ENCODE results near the gene ELL2. TPM values are rescaled to one million over a fixed set of nuclear protein-coding genes. Genes with fewer than 3 reads are reported as not detected.
A peak's percentile ranks its signal among the peaks of the same experiment; 100 is the strongest.

Gene ELL2
- total and polyA plus RNA-seq, 2 of the 13 experiments (the other 11 are each of a cell fraction or from before 2014, with no cell fraction given) = 78.9 to 97.1 TPM

GRCh38 chr5:95858661-95859595 is 102.7 kb downstream of the ELL2 start (continued):
- TF ChIP-seq RERE (CRISPR knock-in tag; IDR thresholded peaks at IDR 0.05; ENCODE audit: low read depth) = peak; percentile 53; the same call in 1 of the 2 replicates
- TF ChIP-seq ZBTB38 (CRISPR knock-in tag; IDR thresholded peaks at IDR 0.05) = peak; percentile 97
- 0 out of 2 replicates have a peak, but pooled peaks have one; percentile 52 for TF ChIP-seq ZBTB14 (CRISPR knock-in tag; IDR thresholded peaks at IDR 0.05)
- TF ChIP-seq ZHX1 (CRISPR knock-in tag; IDR thresholded peaks at IDR 0.05; ENCODE audit: low read depth) = peak; percentile 98
- TF ChIP-seq SALL1 (CRISPR knock-in tag; IDR thresholded peaks at IDR 0.05) = peak; percentile 99
- TF ChIP-seq GPN1 (CRISPR knock-in tag; IDR thresholded peaks at IDR 0.05; ENCODE audit: borderline replicate concordance) = no peak
- TF ChIP-seq SMYD3 (CRISPR knock-in tag; IDR thresholded peaks at IDR 0.05) = peak; percentile 86; the same call in 1 of the 2 replicates
- TF ChIP-seq TFDP1 (CRISPR knock-in tag; IDR thresholded peaks at IDR 0.05; ENCODE audit: borderline replicate concordance) = no peak
- no peak for TF ChIP-seq SATB2 (CRISPR knock-in tag; IDR thresholded peaks at IDR 0.05)
- TF ChIP-seq PHF5A (CRISPR knock-in tag; IDR thresholded peaks at IDR 0.05; ENCODE audit: low read depth, unreplicated experiment) = no peak
- TF ChIP-seq ZNF33A (CRISPR knock-in tag; IDR thresholded peaks at IDR 0.05; ENCODE audit: borderline replicate concordance) = no peak; the same call in 1 of the 2 replicates
- no peak for TF ChIP-seq ZNF282 (IDR thresholded peaks at IDR 0.05; ENCODE audit: partially characterized antibody)
- TF ChIP-seq ZMYM4 (CRISPR knock-in tag; IDR thresholded peaks at IDR 0.05) = peak; percentile 98
- TF ChIP-seq ZBTB7B (CRISPR knock-in tag; IDR thresholded peaks at IDR 0.05) = peak; percentile 90
- peak; percentile 56 for TF ChIP-seq ISL2 (CRISPR knock-in tag; IDR thresholded peaks at IDR 0.05)
- TF ChIP-seq ZNF567 (CRISPR knock-in tag; IDR thresholded peaks at IDR 0.05; ENCODE audit: borderline replicate concordance) = 0 out of 2 replicates have a peak, but pooled peaks have one; percentile 39

Measured in HepG2 (cell line).